SIG-M5 treated with dmso at 0.1 percent for 504 hours (cell line): ENCODE measurements around the gene JADE2.
"Not testable (repeated sequence)": the region's sequence is repeated elsewhere in the genome, so short reads cannot be mapped to it uniquely, and the experiment has no call there.

Source experiments
- DNase-seq: peaks from one replicate; lab custom pipeline; 2025; ENCODE audit not compliant: unreplicated experiment; lab: John Stamatoyannopoulos, UW

Gene JADE2

GRCh38 chr5:134583766-134584165 is 58.3 kb downstream of the JADE2 start:
- no peak for DNase-seq

- DNase-seq = no peak
Measured at GRCh38 chr5:134584662-134585061, 59.2 kb downstream of the JADE2 start.

- no peak for DNase-seq
Measured at GRCh38 chr5:134585966-134586365, 60.5 kb downstream of the JADE2 start.

- peak; percentile 79 for DNase-seq
Measured at GRCh38 chr5:134586866-134587524, 61.5 kb downstream of the JADE2 start.

GRCh38 chr5:134590992-134591659 is 65.7 kb downstream of the JADE2 start:
- no peak for DNase-seq

- DNase-seq = no peak
Measured at GRCh38 chr5:134592141-134592746, 66.8 kb downstream of the JADE2 start.

- DNase-seq = no peak
Measured at GRCh38 chr5:134594336-134594735, 68.9 kb downstream of the JADE2 start.

GRCh38 chr5:134594797-134595457 is 69.5 kb downstream of the JADE2 start:
- DNase-seq = no peak

GRCh38 chr5:134595458-134595838 is 70.0 kb downstream of the JADE2 start:
- DNase-seq = no peak

- DNase-seq = not testable (repeated sequence)
Measured at GRCh38 chr5:134599820-134600219, 74.3 kb downstream of the JADE2 start.

GRCh38 chr5:134600600-134600999 is 75.1 kb downstream of the JADE2 start:
- DNase-seq = no peak

- DNase-seq = no peak
Measured at GRCh38 chr5:134603059-134603458, 77.6 kb downstream of the JADE2 start.

- DNase-seq = no peak
Measured at GRCh38 chr5:134604908-134605307, 79.4 kb downstream of the JADE2 start.

- no peak for DNase-seq
Measured at GRCh38 chr5:134606726-134607125, 81.3 kb downstream of the JADE2 start.

- no peak for DNase-seq
Measured at GRCh38 chr5:134608555-134608954, 83.1 kb downstream of the JADE2 start.

GRCh38 chr5:134609232-134609851 is 83.9 kb downstream of the JADE2 start:
- DNase-seq = no peak

GRCh38 chr5:134610725-134611124 is 85.3 kb downstream of the JADE2 start:
- no peak for DNase-seq

- no peak for DNase-seq
Measured at GRCh38 chr5:134611515-134611914, 86.0 kb downstream of the JADE2 start.

- DNase-seq = no peak
Measured at GRCh38 chr5:134614450-134615085, 89.1 kb downstream of the JADE2 start.

- DNase-seq = no peak
Measured at GRCh38 chr5:134620634-134621033, 95.2 kb downstream of the JADE2 start.

GRCh38 chr5:134625559-134625958 is 100.1 kb downstream of the JADE2 start:
- DNase-seq = no peak
